Measurements from ENCODE around the gene TPM4. TPM values are rescaled to one million over a fixed set of nuclear protein-coding genes. Genes with fewer than 3 reads are reported as not detected.
A peak's percentile ranks its signal among the peaks of the same experiment; 100 is the strongest.

The TPM4 gene
- polyA plus RNA-seq, 3 donors = 144 to 170 (median 146) TPM

- TF ChIP-seq CTCF (IDR thresholded peaks at IDR 0.05) = no peak
- Histone ChIP-seq H3K27ac (ENCODE audit: low read depth in 1 of 2, low read length in 2 of 2) (no peak overlapping the region), H3K4me2 (replicated peaks; ENCODE audit: extremely low read depth, low read length, poor library complexity, severe bottlenecking) (no peak overlapping the region), H3K9me3 (replicated peaks in 1 of 2; ENCODE audit: control insufficient read depth in 1 of 2, insufficient read depth in 1 of 2, low read length in 2 of 2) (no peaks in the 10 kb centered on the region), H3K36me3 (replicated peaks in 1 of 2; ENCODE audit: control insufficient read depth in 1 of 2, insufficient read depth in 2 of 2, low read length in 2 of 2) (no peaks in the 10 kb centered on the region), H3K4me3 (replicated peaks in 1 of 3; ENCODE audit: low read depth in 2 of 3, low read length in 3 of 3) (no peak overlapping the region), H4K20me1 (ENCODE audit: insufficient read depth, low read length) (peaks cover 8% of the 10 kb centered on the region), H3K27me3 (ENCODE audit: control insufficient read depth in 2 of 2, insufficient read depth in 2 of 2, low read length in 2 of 2) (no peaks in the 10 kb centered on the region), H2AFZ (ENCODE audit: insufficient read depth, low read depth, low read length, poor library complexity, severe bottlenecking) (no peak overlapping the region), H3K79me2 (ENCODE audit: insufficient read depth, low read length) (peaks cover 34% of the 10 kb centered on the region), H3K4me1 (ENCODE audit: control insufficient read depth in 1 of 2, insufficient read depth in 2 of 2, low read length in 2 of 2) (peaks cover 41 to 47% of the 10 kb centered on the region in 2 donors), H3K9ac (ENCODE audit: insufficient read depth, low read length, poor library complexity, severe bottlenecking) (no peak overlapping the region)
- WGBS (ENCODE audit: insufficient coverage) = 90% methylated on average over 10 of the region's 10 CpGs
- Mint-ChIP-seq H3K36me3 (peaks cover 4 to 9% of the 10 kb centered on the region in 2 donors), H3K27me3 (ENCODE audit: low read depth in 3 of 3) (no peaks in the 10 kb centered on the region), H3K9me3 (no peaks in the 10 kb centered on the region), H3K4me3 (peak overlapping the region in 1 of 2 donors; percentile 88), H3K27ac (peak overlapping the region in 6 of 7 donors; percentile 3 to 96 (median 80)), H3K4me1 (peaks cover 38% of the 10 kb centered on the region)
- DNase-seq = no peak
- intact Hi-C loops (cut with micrococcal nuclease) = loop anchor here (5.0 kb wide), 2 partner anchors 38 to 108 kb away; partner anchors contain the start of gene RAB8A (in 2 of the 2)
Observed at GRCh38 chr19:16074488-16075365, 1.6 kb upstream of the TPM4 start.

GRCh38 chr19:16075430-16076153 is 703 bp upstream of the TPM4 start:
- WGBS (ENCODE audit: insufficient coverage) = 27% methylated on average over 8 of the region's 21 CpGs
- no peak for TF ChIP-seq CTCF (IDR thresholded peaks at IDR 0.05)
- H3K36me3 ChIP-seq (replicated peaks in 1 of 2; ENCODE audit: control insufficient read depth in 1 of 2, insufficient read depth in 2 of 2, low read length in 2 of 2) = no peaks in the 10 kb centered on the region
- H3K9me3 ChIP-seq (replicated peaks in 1 of 2; ENCODE audit: control insufficient read depth in 1 of 2, insufficient read depth in 1 of 2, low read length in 2 of 2) = no peaks in the 10 kb centered on the region
- H3K4me1 Mint-ChIP-seq = peaks cover 47% of the 10 kb centered on the region
- DNase-seq = no peak
- peak overlapping the region; percentile 79 to 96 (median 86) for H3K27ac Mint-ChIP-seq
- peaks cover 43% of the 10 kb centered on the region for H3K79me2 ChIP-seq (ENCODE audit: insufficient read depth, low read length)
- H3K9me3 Mint-ChIP-seq = no peaks in the 10 kb centered on the region
- H3K4me1 ChIP-seq (ENCODE audit: control insufficient read depth in 1 of 2, insufficient read depth in 2 of 2, low read length in 2 of 2) = peaks cover 41 to 47% of the 10 kb centered on the region in 2 donors
- peaks cover 4 to 17% of the 10 kb centered on the region in 2 donors for H3K36me3 Mint-ChIP-seq
- peak overlapping the region; percentile 96 for H3K9ac ChIP-seq (ENCODE audit: insufficient read depth, low read length, poor library complexity, severe bottlenecking)
- H3K27ac ChIP-seq (ENCODE audit: low read depth in 1 of 2, low read length in 2 of 2) = peak overlapping the region; percentile 47 to 99
- H3K4me3 ChIP-seq (replicated peaks in 1 of 3; ENCODE audit: low read depth in 2 of 3, low read length in 3 of 3) = peak overlapping the region; percentile 47 to 97 (median 84)
- intact Hi-C loops (cut with micrococcal nuclease) = loop anchor here (5.0 kb wide), 1 partner anchor 37 kb away; the partner anchor contains the start of gene RAB8A (in 2 of the 2)
- peaks cover 16% of the 10 kb centered on the region for H4K20me1 ChIP-seq (ENCODE audit: insufficient read depth, low read length)
- peak overlapping the region; percentile 82 for H2AFZ ChIP-seq (ENCODE audit: insufficient read depth, low read depth, low read length, poor library complexity, severe bottlenecking)
- H3K4me3 Mint-ChIP-seq = peak overlapping the region; percentile 76 to 88
- no peaks in the 10 kb centered on the region for H3K27me3 ChIP-seq (ENCODE audit: control insufficient read depth in 2 of 2, insufficient read depth in 2 of 2, low read length in 2 of 2)
- peak overlapping the region; percentile 83 for H3K4me2 ChIP-seq (replicated peaks; ENCODE audit: extremely low read depth, low read length, poor library complexity, severe bottlenecking)
- H3K27me3 Mint-ChIP-seq (ENCODE audit: low read depth in 3 of 3) = peaks cover 0 to 3% (median 0%) of the 10 kb centered on the region in 3 donors

Measured in CD14-positive monocyte (primary cell).